ENCODE results near the gene MS4A15.

MS4A15 gene

GRCh38 chr11:60791153-60791933 lies 34.7 kb downstream of the MS4A15 start:
- in situ Hi-C loops (cut with HindIII; ENCODE audit: low pct_ligation_motif_present, low sequenced_read_pairs) = no loop called here

GRCh38 chr11:60792521-60792920 lies 35.9 kb downstream of the MS4A15 start:
- Histone ChIP-seq H3K27ac (no peak overlapping the region), H3K27me3 (replicated peaks) (no peaks in the 10 kb centered on the region), H3K4me3 (ENCODE audit: low read depth, low read length) (no peak overlapping the region), H3K36me3 (replicated peaks) (no peaks in the 10 kb centered on the region)
- no peak for TF ChIP-seq CTCF (IDR thresholded peaks at IDR 0.05; ENCODE audit: low read depth, low read length, missing control alignments)
- DNase-seq = no peak
- in situ Hi-C loops (cut with HindIII; ENCODE audit: low pct_ligation_motif_present, low sequenced_read_pairs) = no loop called here

More at GRCh38 chr11:60791153-60791933, 34.7 kb downstream of the MS4A15 start:
- H3K27me3 ChIP-seq (replicated peaks) = no peaks in the 10 kb centered on the region
- no peak for DNase-seq
- no peaks in the 10 kb centered on the region for H3K36me3 ChIP-seq (replicated peaks)
- no peak overlapping the region for H3K27ac ChIP-seq
- H3K4me3 ChIP-seq (ENCODE audit: low read depth, low read length) = no peak overlapping the region
- TF ChIP-seq CTCF (IDR thresholded peaks at IDR 0.05; ENCODE audit: low read depth, low read length, missing control alignments) = no peak

GRCh38 chr11:60795291-60795690 lies 38.6 kb downstream of the MS4A15 start:
- in situ Hi-C loops (cut with HindIII; ENCODE audit: low pct_ligation_motif_present, low sequenced_read_pairs) = no loop called here
- no peak overlapping the region for H3K4me3 ChIP-seq (ENCODE audit: low read depth, low read length)
- no peak overlapping the region for H3K27ac ChIP-seq
- TF ChIP-seq CTCF (IDR thresholded peaks at IDR 0.05; ENCODE audit: low read depth, low read length, missing control alignments) = no peak
- no peaks in the 10 kb centered on the region for H3K36me3 ChIP-seq (replicated peaks)
- H3K27me3 ChIP-seq (replicated peaks) = peaks cover 5% of the 10 kb centered on the region
- DNase-seq = no peak

- H3K4me3 ChIP-seq (ENCODE audit: low read depth, low read length) = no peak overlapping the region
- no peak for TF ChIP-seq CTCF (IDR thresholded peaks at IDR 0.05; ENCODE audit: low read depth, low read length, missing control alignments)
- H3K36me3 ChIP-seq (replicated peaks) = no peaks in the 10 kb centered on the region
- no peak overlapping the region for H3K27ac ChIP-seq
- H3K27me3 ChIP-seq (replicated peaks) = peaks cover 5% of the 10 kb centered on the region
- in situ Hi-C loops (cut with HindIII; ENCODE audit: low pct_ligation_motif_present, low sequenced_read_pairs) = no loop called here
- no peak for DNase-seq
These were observed 41.4 kb downstream of the MS4A15 start for GRCh38 chr11:60797846-60798630.

- H3K36me3 ChIP-seq (replicated peaks) = no peaks in the 10 kb centered on the region
- H3K4me3 ChIP-seq (ENCODE audit: low read depth, low read length) = no peak overlapping the region
- in situ Hi-C loops (cut with HindIII; ENCODE audit: low pct_ligation_motif_present, low sequenced_read_pairs) = no loop called here
- TF ChIP-seq CTCF (IDR thresholded peaks at IDR 0.05; ENCODE audit: low read depth, low read length, missing control alignments) = no peak
- no peak for DNase-seq
- H3K27ac ChIP-seq = no peak overlapping the region
- H3K27me3 ChIP-seq (replicated peaks) = peaks cover 5% of the 10 kb centered on the region
These were observed 42.0 kb downstream of the MS4A15 start for GRCh38 chr11:60798631-60799030.

All from brain microvascular endothelial cell (primary cell).